Left lung (tissue), 10 donors: ENCODE data around the gene C1QL1. TPM values are rescaled to one million over a fixed set of nuclear protein-coding genes. Genes with fewer than 3 reads are reported as not detected.

Experiments
- ATAC-seq: fragments of 200-7000 bp; cut with Tn5 transposase; one replicate; pipeline ENCODE4 v1.9.1; 2020; ENCODE audit warnings: moderate library complexity
- DNase-seq, 4 donors: peaks; one replicate each; pipeline ENCODE4 v3.0.0-alpha.2; 2013 to 2020
- H3K27ac ChIP-seq, 2 donors: fragments of 200-600 bp; sonication (generic) in 1 of 2; one replicate each; pipeline versions ENCODE4 v1.5.0 to v1.8.0; 2020 to 2021
- H3K27me3 ChIP-seq, 2 donors: fragments of 200-600 bp; sonication (generic) in 1 of 2; one replicate each; pipeline versions ENCODE4 v1.5.0 to v1.8.0; 2020 to 2021
- H3K36me3 ChIP-seq, 2 donors: fragments of 200-600 bp; sonication (generic) in 1 of 2; one replicate each; pipeline versions ENCODE4 v1.5.0 to v1.8.0; 2020 to 2021
- H3K4me1 ChIP-seq, 2 donors: fragments of 200-600 bp; one replicate each; pipeline ENCODE4 v1.8.0; 2021
- H3K4me3 ChIP-seq, 2 donors: fragments of 200-600 bp; sonication (generic) in 1 of 2; one replicate each; pipeline versions ENCODE4 v1.5.0 to v1.8.0; 2020 to 2021; ENCODE audit warnings: mild to moderate bottlenecking in 1 of 2
- H3K9me3 ChIP-seq, 2 donors: fragments of 200-600 bp; sonication (generic) in 1 of 2; one replicate each; pipeline versions ENCODE4 v1.5.0 to v1.8.0; 2020 to 2021
- intact Hi-C, 2 donors: fragments of 100-400 bp; cut with DNase I; formaldehyde crosslinking; loops; one replicate each; pipeline versions ENCODE4 v1.11.2 to v1.14.2; 2022
- polyA plus RNA-seq, 6 donors: library from polyadenylated mRNA; unstranded; fragments of 120-200 nt; gene quantifications; one replicate each; pipeline ENCODE4 v1.2.1, GENCODE V29; 2013; ENCODE audit not compliant: insufficient read length in 6 of 6
- total RNA-seq, 2 donors: library from RNA; stranded (reverse); fragmentation: NEBNext Ultra II Directional; extraction: Animal tissue kit (Norgen Biotek cat#: 25700); gene quantifications; one replicate each; pipeline ENCODE4 v1.2.1, GENCODE V29; 2021
- TF ChIP-seq, protein P1 (sequence below), 2 donors: fragments of 200-600 bp; sonication (generic) in 1 of 2; IDR thresholded peaks; one replicate each; pipeline versions ENCODE4 v1.5.0 to v1.8.0; 2021; ENCODE audit warnings: antibody characterized with exemption in 2 of 2
- donor health status: DM: no; HTN: yes; CAD: no.
- donor health status: DM: no; HTN: no; CAD: no.

The C1QL1 gene
- total and polyA plus RNA-seq, 8 donors: 0.70 to 2.9 (median 2.2) TPM; not detected in 1

DNA sequence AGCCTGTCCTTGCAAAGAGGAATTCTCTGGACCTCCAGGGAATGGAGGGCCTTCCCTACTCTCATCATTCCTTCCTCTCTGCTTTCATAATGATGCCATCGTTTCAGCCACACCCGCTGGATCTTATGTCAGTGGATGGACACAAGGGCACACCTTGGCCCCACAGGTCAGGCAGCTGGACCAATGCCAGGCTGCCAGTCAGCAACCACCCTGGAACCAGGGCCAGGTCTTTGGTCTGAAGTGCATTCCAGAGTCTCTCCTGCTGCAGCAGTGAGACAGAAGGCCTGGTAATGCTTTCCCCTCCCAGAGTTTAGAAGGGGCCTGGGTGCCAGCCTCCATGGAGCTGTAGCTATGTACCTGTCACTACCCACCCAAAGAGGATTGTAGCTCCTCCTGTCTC is 7.4 kb downstream of the C1QL1 start:
- peak in 1 of 4 donors; percentile 56 for DNase-seq
- Histone ChIP-seq H3K27me3 (peaks cover 26 to 89% of the 10 kb centered on the region in 2 donors), H3K4me1 (peaks cover 4 to 10% of the 10 kb centered on the region in 2 donors), H3K36me3 (no peaks in the 10 kb centered on the region), H3K9me3 (no peaks in the 10 kb centered on the region), H3K4me3 (no peak overlapping the region), H3K27ac (no peak overlapping the region)
- intact Hi-C loops: no loop called here
- peak; percentile 83 for ATAC-seq
- TF ChIP-seq, protein P1, sequence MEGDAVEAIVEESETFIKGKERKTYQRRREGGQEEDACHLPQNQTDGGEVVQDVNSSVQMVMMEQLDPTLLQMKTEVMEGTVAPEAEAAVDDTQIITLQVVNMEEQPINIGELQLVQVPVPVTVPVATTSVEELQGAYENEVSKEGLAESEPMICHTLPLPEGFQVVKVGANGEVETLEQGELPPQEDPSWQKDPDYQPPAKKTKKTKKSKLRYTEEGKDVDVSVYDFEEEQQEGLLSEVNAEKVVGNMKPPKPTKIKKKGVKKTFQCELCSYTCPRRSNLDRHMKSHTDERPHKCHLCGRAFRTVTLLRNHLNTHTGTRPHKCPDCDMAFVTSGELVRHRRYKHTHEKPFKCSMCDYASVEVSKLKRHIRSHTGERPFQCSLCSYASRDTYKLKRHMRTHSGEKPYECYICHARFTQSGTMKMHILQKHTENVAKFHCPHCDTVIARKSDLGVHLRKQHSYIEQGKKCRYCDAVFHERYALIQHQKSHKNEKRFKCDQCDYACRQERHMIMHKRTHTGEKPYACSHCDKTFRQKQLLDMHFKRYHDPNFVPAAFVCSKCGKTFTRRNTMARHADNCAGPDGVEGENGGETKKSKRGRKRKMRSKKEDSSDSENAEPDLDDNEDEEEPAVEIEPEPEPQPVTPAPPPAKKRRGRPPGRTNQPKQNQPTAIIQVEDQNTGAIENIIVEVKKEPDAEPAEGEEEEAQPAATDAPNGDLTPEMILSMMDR (IDR thresholded peaks at IDR 0.05): no peak

DNA sequence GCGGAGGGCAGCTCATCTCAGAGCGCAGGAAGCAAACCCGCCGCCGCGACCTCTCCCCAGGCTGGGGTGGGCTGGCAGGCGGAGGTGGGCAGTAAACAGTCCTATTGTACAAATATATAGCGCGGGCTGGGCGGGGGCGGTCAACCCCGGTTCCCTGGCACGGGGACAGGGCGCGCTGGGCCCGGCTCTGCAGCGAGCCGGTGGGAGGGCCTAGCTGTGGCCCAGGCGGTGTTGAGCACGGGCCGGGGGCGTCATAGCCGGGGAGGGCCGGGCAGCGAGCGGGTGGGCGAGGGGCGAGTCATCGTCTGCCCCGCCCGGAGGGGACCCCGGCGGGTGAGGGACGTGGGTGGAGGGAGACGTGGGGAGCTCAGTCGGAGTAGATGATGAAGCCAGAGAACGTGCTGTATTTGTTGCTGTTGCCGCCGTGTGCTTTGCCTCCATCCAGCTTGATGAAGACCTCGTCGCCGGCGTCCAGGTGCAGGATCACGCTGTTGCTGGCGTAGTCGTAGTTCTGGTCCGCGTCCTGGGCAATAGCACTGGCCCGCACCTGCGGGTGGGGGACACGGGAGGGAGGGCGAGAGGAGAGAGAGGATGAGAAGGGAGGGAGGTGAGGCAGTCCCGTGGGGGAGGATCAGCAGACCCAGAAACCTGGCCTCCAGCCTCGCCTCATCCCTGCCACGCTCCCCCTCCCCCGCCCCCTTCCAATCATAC is 8.1 kb downstream of the C1QL1 start:
- ATAC-seq (peak; percentile 27), DNase-seq (peak in 1 of 4 donors; percentile 45)
- Histone ChIP-seq H3K27ac (no peak overlapping the region), H3K4me3 (peak overlapping the region in 1 of 2 donors; percentile 7), H3K27me3 (peaks cover 20 to 84% of the 10 kb centered on the region in 2 donors), H3K36me3 (no peaks in the 10 kb centered on the region), H3K4me1 (peaks cover 4 to 10% of the 10 kb centered on the region in 2 donors), H3K9me3 (no peaks in the 10 kb centered on the region)
- intact Hi-C loops: no loop called here
- TF ChIP-seq, protein P1 (IDR thresholded peaks at IDR 0.05): no peak

DNA sequence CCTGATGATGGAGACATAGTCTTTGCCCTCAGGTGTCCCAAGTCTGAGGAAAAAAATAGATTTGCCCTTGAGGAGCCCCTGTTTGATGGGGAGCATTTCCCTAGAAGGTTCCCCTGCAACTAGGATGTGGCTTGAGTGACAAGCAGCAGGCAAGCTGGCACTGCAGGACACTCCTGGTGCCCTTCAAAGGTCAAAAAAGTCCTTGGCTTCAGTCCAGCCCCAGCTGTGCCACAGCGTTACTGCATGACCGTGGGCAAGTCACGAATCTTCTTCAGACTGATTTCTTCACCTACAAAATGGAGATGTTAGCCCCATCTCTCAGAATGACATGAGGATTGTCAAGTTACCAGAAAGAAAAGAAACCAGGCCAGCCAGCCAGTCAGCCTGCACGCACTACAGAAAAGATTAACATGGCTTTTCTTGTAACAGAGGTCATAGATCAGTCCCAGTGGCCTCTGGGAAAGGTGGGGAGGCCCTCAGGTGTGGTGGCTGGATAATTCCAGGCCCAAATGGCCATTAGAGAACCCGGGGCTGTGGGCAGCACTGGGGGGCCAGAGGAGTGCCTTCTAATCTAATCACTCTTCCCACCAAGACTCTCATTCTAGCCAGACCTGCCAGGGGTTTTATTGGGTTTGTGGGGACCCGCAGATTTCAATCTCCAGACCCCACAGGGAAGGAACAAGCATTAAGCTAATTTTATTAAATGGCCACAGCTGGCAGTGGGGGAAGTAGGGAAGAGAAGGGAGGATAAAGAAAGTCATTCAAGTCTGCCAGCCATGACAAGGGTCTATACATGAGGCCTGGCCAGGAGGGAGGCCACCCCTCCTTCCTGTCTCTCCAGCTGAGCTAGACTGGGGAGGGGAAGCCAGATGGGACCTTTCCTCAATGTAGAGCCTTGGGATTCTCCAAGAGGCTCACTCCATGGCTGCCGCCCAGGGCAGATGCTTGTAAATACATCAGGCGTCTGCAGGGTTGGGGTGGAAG is 10.8 kb downstream of the C1QL1 start:
- intact Hi-C loops: no loop called here
- ATAC-seq (no peak), DNase-seq (no peak)
- Histone ChIP-seq H3K9me3 (no peaks in the 10 kb centered on the region), H3K4me1 (peaks cover 4 to 10% of the 10 kb centered on the region in 2 donors), H3K27me3 (peaks cover 20 to 64% of the 10 kb centered on the region in 2 donors), H3K27ac (no peak overlapping the region), H3K4me3 (no peak overlapping the region), H3K36me3 (no peaks in the 10 kb centered on the region)
- TF ChIP-seq, protein P1 (IDR thresholded peaks at IDR 0.05): no peak

DNA sequence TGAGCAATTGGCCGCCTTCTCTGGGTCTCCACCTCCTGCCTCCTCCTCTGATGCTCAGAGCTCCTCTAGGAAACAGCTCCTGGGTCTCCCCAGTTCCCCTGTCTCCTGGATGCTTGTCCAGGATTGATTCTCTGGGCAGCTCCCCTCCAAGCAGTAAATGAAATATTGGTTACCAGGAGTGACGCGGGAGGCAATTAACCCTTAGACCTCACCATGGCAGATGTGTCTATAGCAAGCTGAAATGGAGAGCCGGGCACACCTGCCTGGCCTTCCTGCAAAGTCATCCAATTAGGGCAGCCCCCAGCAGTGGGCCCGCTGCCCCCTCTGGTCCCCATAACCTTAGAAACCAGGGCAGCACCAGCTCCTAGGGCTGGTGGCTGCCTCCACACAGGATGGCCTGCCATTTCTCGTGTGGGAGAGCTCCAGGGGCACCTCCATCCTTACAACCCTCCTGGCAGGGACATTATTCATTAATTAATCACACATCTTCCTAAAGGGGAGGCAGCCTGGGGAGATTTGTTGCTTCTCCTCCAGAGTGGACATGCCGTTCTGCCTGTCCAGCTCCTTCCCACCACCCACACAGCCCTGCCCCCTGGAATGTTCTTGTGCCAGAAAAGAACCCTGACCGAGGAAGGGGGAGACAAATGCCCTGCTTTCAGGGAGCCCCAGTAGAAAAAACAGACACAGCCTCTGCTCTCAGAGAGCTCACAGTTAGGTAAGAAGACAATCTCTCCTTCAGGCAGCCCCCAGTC is 12.3 kb downstream of the C1QL1 start:
- Histone ChIP-seq H3K4me1 (peaks cover 4 to 10% of the 10 kb centered on the region in 2 donors), H3K4me3 (no peak overlapping the region), H3K9me3 (no peaks in the 10 kb centered on the region), H3K36me3 (no peaks in the 10 kb centered on the region), H3K27me3 (peaks cover 18 to 54% of the 10 kb centered on the region in 2 donors), H3K27ac (no peak overlapping the region)
- intact Hi-C loops: no loop called here
- ATAC-seq: no peak
- TF ChIP-seq, protein P1 (IDR thresholded peaks at IDR 0.05): no peak
- no peak for DNase-seq
